AG09319 (cell line): ENCODE results near the gene TTLL11.

Experiments
- DNase-seq: peaks from one replicate; pipeline ENCODE4 v3.0.0-alpha.2; 2010; ENCODE audit warnings: low read depth; ENCODE audit errors: extremely low read depth
- CTCF ChIP-seq: IDR thresholded peaks from 2 replicates; pipeline ENCODE4 v1.5.1; 2011; ENCODE audit warnings: low read depth, mild to moderate bottlenecking, inconsistent platforms, low read length, moderate library complexity

TTLL11 gene

GRCh38 chr9:121835587-121836365 is 257.3 kb downstream of the TTLL11 start:
- no peak for TF ChIP-seq CTCF
- no peak for DNase-seq

- no peak for TF ChIP-seq CTCF
- DNase-seq, result no peak
These were observed 260.0 kb downstream of the TTLL11 start for GRCh38 chr9:121833061-121833460.

DNA sequence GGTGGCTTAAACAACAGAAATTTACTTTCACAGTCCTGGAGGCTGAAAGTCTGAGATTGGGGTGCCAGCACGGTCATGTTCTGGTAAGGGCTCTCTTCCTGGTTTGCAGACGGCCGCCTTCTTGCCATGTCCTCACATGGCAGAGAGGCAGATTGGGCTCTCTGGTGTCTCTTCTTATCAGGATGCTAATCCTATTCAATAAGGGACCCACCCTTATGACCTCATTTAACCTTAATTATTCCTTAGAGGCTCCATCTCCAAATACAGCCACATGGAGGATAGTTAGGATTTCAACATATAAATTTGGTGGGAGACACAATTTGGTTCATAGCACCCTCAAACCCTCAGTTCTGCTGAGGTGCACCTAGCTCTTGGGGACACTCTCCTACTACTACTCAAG is 261.2 kb downstream of the TTLL11 start:
- no peak for DNase-seq
- no peak for TF ChIP-seq CTCF

DNA sequence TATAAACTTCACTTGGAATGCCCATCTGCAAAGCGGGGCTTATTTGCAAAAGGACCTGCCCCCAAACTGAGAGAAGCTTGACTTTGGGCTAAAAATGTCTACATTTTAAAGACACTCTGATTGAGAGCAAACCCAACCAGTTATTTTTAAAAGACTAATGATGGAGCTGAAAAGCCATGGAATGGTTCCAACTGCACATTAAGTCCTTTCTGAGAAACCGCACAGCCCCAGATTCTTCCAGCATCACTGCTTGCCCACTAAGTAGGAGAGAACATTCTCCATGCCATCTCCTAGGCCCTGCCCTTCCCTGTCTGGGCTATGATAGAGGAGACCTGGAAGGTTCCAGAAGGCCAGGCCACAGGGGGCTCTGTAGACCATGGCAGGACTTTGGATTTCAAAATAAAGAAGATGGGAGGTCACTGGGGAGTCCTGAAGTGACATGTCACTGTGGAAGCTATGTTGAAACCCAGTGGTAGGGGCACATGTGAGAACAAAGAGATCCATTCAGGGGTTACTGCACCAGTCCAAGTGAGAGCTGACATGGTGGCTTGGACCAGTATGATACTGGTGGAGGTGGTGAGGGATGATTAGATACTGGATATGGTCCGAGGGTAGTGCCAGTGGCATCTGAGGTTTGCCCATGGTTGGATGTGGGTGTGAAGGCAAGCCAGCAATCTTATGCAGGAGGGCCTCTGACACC is 262.5 kb downstream of the TTLL11 start:
- no peak for TF ChIP-seq CTCF
- DNase-seq, result no peak

GRCh38 chr9:121827251-121827967 is 265.7 kb downstream of the TTLL11 start:
- no peak for DNase-seq
- no peak for TF ChIP-seq CTCF

GRCh38 chr9:121826711-121827110 is 266.4 kb downstream of the TTLL11 start:
- no peak for TF ChIP-seq CTCF
- no peak for DNase-seq

GRCh38 chr9:121825031-121825691 is 267.9 kb downstream of the TTLL11 start:
- DNase-seq, result no peak

More at GRCh38 chr9:121825031-121825691, 267.9 kb downstream of the TTLL11 start:
- TF ChIP-seq CTCF, result no peak
